Activated naive CD8-positive, alpha-beta T cell treated with anti-CD3 and anti-CD28 coated beads, Interleukin-2, amount 50 U/mL, for 24 hours (primary cell): ENCODE data around the gene DCAF5.
"Not testable (repeated sequence)": the region's sequence is repeated elsewhere in the genome, so short reads cannot be mapped to it uniquely, and the experiment has no call there.

Experiments used
- ATAC-seq: fragments of 150-1000 bp; cut with Tn5 transposase; one replicate; pipeline ENCODE4 v1.10.0; 2021
- DNase-seq: peaks from one replicate; pipeline ENCODE4 v3.0.0; 2021
- H3K27ac Mint-ChIP-seq: one replicate; pipeline ENCODE4 v1.8.0; 2021; ENCODE audit warnings: mild to moderate bottlenecking, mixed read lengths
- H3K27me3 Mint-ChIP-seq: one replicate; pipeline ENCODE4 v1.8.0; 2021; ENCODE audit warnings: mixed read lengths
- H3K36me3 Mint-ChIP-seq: one replicate; pipeline ENCODE4 v1.8.0; 2021; ENCODE audit warnings: low read depth, mixed read lengths
- H3K4me1 Mint-ChIP-seq: one replicate; pipeline ENCODE4 v1.8.0; 2021; ENCODE audit warnings: mixed read lengths
- H3K4me3 Mint-ChIP-seq: one replicate; pipeline ENCODE4 v1.8.0; 2021; ENCODE audit warnings: mild to moderate bottlenecking, moderate library complexity, mixed read lengths
- H3K9me3 Mint-ChIP-seq: one replicate; pipeline ENCODE4 v1.8.0; 2021; ENCODE audit warnings: mixed read lengths

The DCAF5 gene

GRCh38 chr14:69077841-69078240 is 75.1 kb downstream of the DCAF5 start:
- Mint-ChIP-seq H3K9me3 (no peaks in the 10 kb centered on the region), H3K4me1 (peaks cover 24% of the 10 kb centered on the region), H3K4me3 (no peak overlapping the region), H3K36me3 (peaks cover 20% of the 10 kb centered on the region), H3K27ac (no peak overlapping the region), H3K27me3 (no peaks in the 10 kb centered on the region)
- no peak for ATAC-seq
- DNase-seq, result no peak

- DNase-seq, H3K27ac Mint-ChIP-seq, ATAC-seq, H3K27me3 Mint-ChIP-seq, H3K9me3 Mint-ChIP-seq, H3K4me3 Mint-ChIP-seq: not testable (repeated sequence)
- Mint-ChIP-seq H3K4me1 (peaks cover 31% of the 10 kb centered on the region), H3K36me3 (peaks cover 20% of the 10 kb centered on the region)
These were observed 75.7 kb downstream of the DCAF5 start for GRCh38 chr14:69077185-69077584.

- Mint-ChIP-seq H3K27ac (no peak overlapping the region), H3K9me3 (no peaks in the 10 kb centered on the region), H3K27me3 (no peaks in the 10 kb centered on the region), H3K4me3 (no peak overlapping the region), H3K36me3 (peaks cover 12% of the 10 kb centered on the region), H3K4me1 (peaks cover 28% of the 10 kb centered on the region)
- ATAC-seq (no peak), DNase-seq (no peak)
These were observed 76.6 kb downstream of the DCAF5 start for GRCh38 chr14:69076341-69076740.

- no peak overlapping the region for H3K27ac Mint-ChIP-seq
- H3K27me3 Mint-ChIP-seq, result no peaks in the 10 kb centered on the region
- ATAC-seq (no peak), DNase-seq (no peak)
- peaks cover 10% of the 10 kb centered on the region for H3K36me3 Mint-ChIP-seq
- peaks cover 24% of the 10 kb centered on the region for H3K4me1 Mint-ChIP-seq
- no peak overlapping the region for H3K4me3 Mint-ChIP-seq
- no peaks in the 10 kb centered on the region for H3K9me3 Mint-ChIP-seq
These were observed 79.0 kb downstream of the DCAF5 start for GRCh38 chr14:69073915-69074314.

- DNase-seq (no peak), ATAC-seq (no peak)
- H3K4me1 Mint-ChIP-seq, result peaks cover 26% of the 10 kb centered on the region
- H3K9me3 Mint-ChIP-seq, result no peaks in the 10 kb centered on the region
- no peaks in the 10 kb centered on the region for H3K27me3 Mint-ChIP-seq
- H3K36me3 Mint-ChIP-seq, result peaks cover 10% of the 10 kb centered on the region
- H3K4me3 Mint-ChIP-seq, result no peak overlapping the region
- no peak overlapping the region for H3K27ac Mint-ChIP-seq
These were observed 79.5 kb downstream of the DCAF5 start for GRCh38 chr14:69073429-69073828.

GRCh38 chr14:69072584-69072983 is 80.3 kb downstream of the DCAF5 start:
- Mint-ChIP-seq H3K27me3 (no peaks in the 10 kb centered on the region), H3K9me3 (no peaks in the 10 kb centered on the region), H3K36me3 (peaks cover 12% of the 10 kb centered on the region), H3K4me1 (peaks cover 21% of the 10 kb centered on the region), H3K4me3 (no peak overlapping the region), H3K27ac (peak overlapping the region; percentile 38)
- DNase-seq, result no peak
- no peak for ATAC-seq

GRCh38 chr14:69068744-69069421 is 84.0 kb downstream of the DCAF5 start:
- Mint-ChIP-seq H3K27ac (no peak overlapping the region), H3K4me1 (peaks cover 33% of the 10 kb centered on the region), H3K27me3 (no peaks in the 10 kb centered on the region), H3K9me3 (no peaks in the 10 kb centered on the region), H3K36me3 (peaks cover 15% of the 10 kb centered on the region), H3K4me3 (no peak overlapping the region)
- peak; percentile 16 for ATAC-seq
- DNase-seq, result no peak

- H3K9me3 Mint-ChIP-seq, result no peaks in the 10 kb centered on the region
- peak overlapping the region; percentile 60 for H3K27ac Mint-ChIP-seq
- DNase-seq (no peak), ATAC-seq (peak; percentile 69)
- H3K27me3 Mint-ChIP-seq, result no peaks in the 10 kb centered on the region
- no peak overlapping the region for H3K4me3 Mint-ChIP-seq
- H3K36me3 Mint-ChIP-seq, result peaks cover 24% of the 10 kb centered on the region
- peaks cover 22% of the 10 kb centered on the region for H3K4me1 Mint-ChIP-seq
These were observed 86.3 kb downstream of the DCAF5 start for GRCh38 chr14:69066396-69067171.

GRCh38 chr14:69065934-69066333 is 87.0 kb downstream of the DCAF5 start:
- Mint-ChIP-seq H3K36me3 (peaks cover 30% of the 10 kb centered on the region), H3K27ac (peak overlapping the region; percentile 60), H3K4me1 (peaks cover 22% of the 10 kb centered on the region)
- not testable (repeated sequence) for DNase-seq, H3K27me3 Mint-ChIP-seq, H3K9me3 Mint-ChIP-seq, H3K4me3 Mint-ChIP-seq, ATAC-seq

- Mint-ChIP-seq H3K4me3 (no peak overlapping the region), H3K9me3 (no peaks in the 10 kb centered on the region), H3K4me1 (peaks cover 23% of the 10 kb centered on the region), H3K36me3 (peaks cover 35% of the 10 kb centered on the region), H3K27me3 (no peaks in the 10 kb centered on the region), H3K27ac (no peak overlapping the region)
- DNase-seq (no peak), ATAC-seq (no peak)
These were observed 88.3 kb downstream of the DCAF5 start for GRCh38 chr14:69064596-69064995.

- no peaks in the 10 kb centered on the region for H3K27me3 Mint-ChIP-seq
- peaks cover 22% of the 10 kb centered on the region for H3K4me1 Mint-ChIP-seq
- H3K4me3 Mint-ChIP-seq, result no peak overlapping the region
- ATAC-seq (no peak), DNase-seq (no peak)
- no peaks in the 10 kb centered on the region for H3K9me3 Mint-ChIP-seq
- H3K36me3 Mint-ChIP-seq, result peaks cover 44% of the 10 kb centered on the region
- H3K27ac Mint-ChIP-seq, result no peak overlapping the region
These were observed 93.0 kb downstream of the DCAF5 start for GRCh38 chr14:69059658-69060623.

- no peak overlapping the region for H3K4me3 Mint-ChIP-seq
- peaks cover 34% of the 10 kb centered on the region for H3K36me3 Mint-ChIP-seq
- H3K4me1 Mint-ChIP-seq, result peaks cover 22% of the 10 kb centered on the region
- H3K27me3 Mint-ChIP-seq, result no peaks in the 10 kb centered on the region
- no peak for ATAC-seq
- no peak overlapping the region for H3K27ac Mint-ChIP-seq
- no peaks in the 10 kb centered on the region for H3K9me3 Mint-ChIP-seq
- DNase-seq, result no peak
These were observed 96.7 kb downstream of the DCAF5 start for GRCh38 chr14:69055999-69056788.

- Mint-ChIP-seq H3K4me1 (peaks cover 22% of the 10 kb centered on the region), H3K36me3 (peaks cover 30% of the 10 kb centered on the region), H3K9me3 (no peaks in the 10 kb centered on the region), H3K27ac (no peak overlapping the region), H3K4me3 (no peak overlapping the region), H3K27me3 (no peaks in the 10 kb centered on the region)
- ATAC-seq (peak; percentile 57), DNase-seq (no peak)
These were observed 97.8 kb downstream of the DCAF5 start for GRCh38 chr14:69055125-69055524.

- H3K9me3 Mint-ChIP-seq, result no peaks in the 10 kb centered on the region
- peaks cover 22% of the 10 kb centered on the region for H3K36me3 Mint-ChIP-seq
- H3K27ac Mint-ChIP-seq, result no peak overlapping the region
- ATAC-seq (no peak), DNase-seq (no peak)
- peaks cover 20% of the 10 kb centered on the region for H3K4me1 Mint-ChIP-seq
- no peaks in the 10 kb centered on the region for H3K27me3 Mint-ChIP-seq
- no peak overlapping the region for H3K4me3 Mint-ChIP-seq
These were observed 98.9 kb downstream of the DCAF5 start for GRCh38 chr14:69054030-69054429.
